GM12892 (cell line): ENCODE measurements around the gene FPGS.

Experiments
- POLR2A ChIP-seq: IDR thresholded peaks from 2 replicates; pipeline ENCODE4 v1.6.1; 2011; ENCODE audit warnings: low read depth, low read length, control low read depth
- POLR2AphosphoS5 ChIP-seq: IDR thresholded peaks from 2 replicates; pipeline ENCODE4 v1.6.1; 2011; ENCODE audit warnings: low read depth, low read length, control low read depth
- TAF1 ChIP-seq: IDR thresholded peaks from 2 replicates; pipeline ENCODE4 v1.6.1; 2011; ENCODE audit warnings: low read depth, mild to moderate bottlenecking, control low read depth, low read length, borderline replicate concordance

DNA sequence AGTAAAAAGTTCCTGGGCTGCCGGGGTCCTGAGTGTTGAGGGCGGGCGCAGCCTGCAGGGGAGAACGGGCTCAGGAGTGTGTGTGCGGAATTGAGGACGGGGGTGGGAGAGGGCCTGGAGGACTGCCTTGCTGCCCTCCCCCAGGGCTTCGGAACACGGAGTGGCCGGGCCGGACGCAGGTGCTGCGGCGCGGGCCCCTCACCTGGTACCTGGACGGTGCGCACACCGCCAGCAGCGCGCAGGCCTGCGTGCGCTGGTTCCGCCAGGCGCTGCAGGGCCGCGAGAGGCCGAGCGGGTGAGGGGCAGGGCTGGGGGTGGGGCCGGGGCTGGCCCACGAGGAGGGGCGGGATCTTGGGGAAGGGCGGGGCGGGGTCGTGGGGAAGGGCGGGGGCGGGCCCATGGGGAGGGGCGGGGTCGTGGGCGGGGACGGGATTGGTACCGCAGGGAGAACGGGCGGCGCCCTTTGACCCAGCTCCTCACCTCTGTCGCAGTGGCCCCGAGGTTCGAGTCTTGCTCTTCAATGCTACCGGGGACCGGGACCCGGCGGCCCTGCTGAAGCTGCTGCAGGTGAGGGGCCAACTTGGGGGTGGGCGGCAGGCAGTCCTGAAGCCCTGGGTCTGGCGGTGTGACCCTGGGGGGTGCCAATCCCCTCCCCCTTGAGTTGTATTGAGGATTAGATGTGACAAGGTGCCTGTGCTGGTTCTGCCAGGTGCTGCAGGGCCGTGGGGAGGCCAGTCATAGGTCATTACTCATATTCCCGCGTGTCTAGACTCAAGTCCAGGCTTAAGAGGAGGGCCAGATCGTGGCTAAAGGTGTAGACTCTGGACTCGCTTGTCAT is 7.1 kb downstream of the FPGS start:
- no peak for TF ChIP-seq POLR2A
- no peak for TF ChIP-seq TAF1
- TF ChIP-seq POLR2AphosphoS5, result no peak
